Measurements from ENCODE around the gene TMEM231. TPM values are rescaled to one million over a fixed set of nuclear protein-coding genes. Genes with fewer than 3 reads are reported as not detected.

The TMEM231 gene
- total and polyA plus RNA-seq, 9 of the 15 experiments (the other 6 are each of a cell fraction or from before 2014, with no cell fraction given), result 1.6 to 27.6 (median 9.1) TPM

- TF ChIP-seq ZHX1 (conservative IDR thresholded peaks at IDR 0.05; ENCODE audit: low read length), result no peak
- peak; percentile 68 for TF ChIP-seq TEAD4 (IDR thresholded peaks at IDR 0.05; ENCODE audit: low read length)
- no peak for TF ChIP-seq TEAD4 (CRISPR knock-in tag; IDR thresholded peaks at IDR 0.05; ENCODE audit: borderline replicate concordance)
- no peak for TF ChIP-seq ERF (CRISPR knock-in tag; IDR thresholded peaks at IDR 0.05)
- TF ChIP-seq ZBTB2 (IDR thresholded peaks at IDR 0.05), result peak; percentile 59; the same call in 1 of the 2 replicates
- no peak for TF ChIP-seq IRF2 (CRISPR knock-in tag; IDR thresholded peaks at IDR 0.05)
- no peak for TF ChIP-seq ZNF311 (CRISPR knock-in tag; IDR thresholded peaks at IDR 0.05)
- TF ChIP-seq MTF1 (CRISPR knock-in tag; IDR thresholded peaks at IDR 0.05; ENCODE audit: borderline replicate concordance), result 0 out of 2 replicates have a peak, but pooled peaks have one; percentile 17
- TF ChIP-seq ETV6 (IDR thresholded peaks at IDR 0.05; ENCODE audit: borderline replicate concordance in 1 of 2, low read depth in 2 of 2, low read length in 1 of 2), result no peak
- TF ChIP-seq ETV6 (CRISPR knock-in tag; IDR thresholded peaks at IDR 0.05; ENCODE audit: borderline replicate concordance), result no peak
- TF ChIP-seq TAF15 (IDR thresholded peaks at IDR 0.05; ENCODE audit: low read depth, low read length), result no peak
- 0 out of 2 replicates have a peak, but pooled peaks have one; percentile 25 for TF ChIP-seq POLR2AphosphoS5 (IDR thresholded peaks at IDR 0.05; ENCODE audit: control insufficient read depth, insufficient read depth, low read depth, low read length)
- TF ChIP-seq XRCC3 (IDR thresholded peaks at IDR 0.05), result no peak
- TF ChIP-seq HLTF (IDR thresholded peaks at IDR 0.05), result 0 out of 2 replicates have a peak, but pooled peaks have one; percentile 8
- peak; percentile 74; the same call in 1 of the 2 replicates for TF ChIP-seq RNF2 (IDR thresholded peaks at IDR 0.05)
- TF ChIP-seq BCOR (IDR thresholded peaks at IDR 0.05), result no peak
- 0 out of 2 replicates have a peak, but pooled peaks have one; percentile 15 for TF ChIP-seq TAL1 (IDR thresholded peaks at IDR 0.05)
- TF ChIP-seq CEBPG (CRISPR knock-in tag; IDR thresholded peaks at IDR 0.05), result peak; percentile 68; the same call in 1 of the 2 replicates
- peak in 1 of 2 experiments; percentile 64; a peak in 2 of 4 replicates for TF ChIP-seq CEBPG (tag; conservative IDR thresholded peaks at IDR 0.05 in 1 of 2, IDR thresholded peaks at IDR 0.05 in 1 of 2)
- no peak for TF ChIP-seq SNIP1 (IDR thresholded peaks at IDR 0.05; ENCODE audit: low read depth)
- TF ChIP-seq THRB (CRISPR knock-in tag; conservative IDR thresholded peaks at IDR 0.05), result no peak
- TF ChIP-seq ZBTB8A (IDR thresholded peaks at IDR 0.05; ENCODE audit: partially characterized antibody), result no peak
Measured at GRCh38 chr16:75593825-75594820, 38.1 kb upstream of the TMEM231 start (continued).
